Immature natural killer cell (primary cell): ENCODE results near the gene PSMB2. TPM values are rescaled to one million over a fixed set of nuclear protein-coding genes. Genes with fewer than 3 reads are reported as not detected.
A peak's percentile ranks its signal among the peaks of the same experiment; 100 is the strongest.

Experiments
- DNase-seq, 3 donors: peaks; one replicate each; pipeline ENCODE4 v3.0.0; 2022; ENCODE audit warnings: mixed read lengths in 1 of 3
- H3K27ac Mint-ChIP-seq, 6 donors: one replicate each; pipeline ENCODE4 v1.8.0; 2020; ENCODE audit warnings: mixed read lengths in 6 of 6, mild to moderate bottlenecking in 5 of 6, inconsistent platforms in 4 of 6, moderate library complexity in 3 of 6
- H3K27me3 Mint-ChIP-seq, 3 donors: one replicate each; pipeline ENCODE4 v1.8.0; 2020 to 2021; ENCODE audit warnings: low read depth in 3 of 3, mild to moderate bottlenecking in 3 of 3, mixed read lengths in 3 of 3, moderate library complexity in 3 of 3, inconsistent platforms in 1 of 3
- H3K36me3 Mint-ChIP-seq, 3 donors: one replicate each; pipeline ENCODE4 v1.8.0; 2020; ENCODE audit warnings: mixed read lengths in 3 of 3, inconsistent platforms in 2 of 3, mild to moderate bottlenecking in 2 of 3
- H3K4me1 Mint-ChIP-seq, 2 donors: one replicate each; pipeline ENCODE4 v1.8.0; 2020; ENCODE audit warnings: inconsistent platforms in 2 of 2, mild to moderate bottlenecking in 2 of 2, mixed read lengths in 2 of 2, moderate library complexity in 1 of 2
- H3K4me3 Mint-ChIP-seq, 5 donors: one replicate each; pipeline ENCODE4 v1.8.0; 2020; ENCODE audit warnings: mild to moderate bottlenecking in 5 of 5, mixed read lengths in 5 of 5, inconsistent platforms in 3 of 5, moderate library complexity in 3 of 5
- H3K9me3 Mint-ChIP-seq, 6 donors: one replicate each; pipeline ENCODE4 v1.8.0; 2020; ENCODE audit warnings: mild to moderate bottlenecking in 6 of 6, mixed read lengths in 6 of 6, inconsistent platforms in 4 of 6, moderate library complexity in 3 of 6
- polyA plus RNA-seq, 3 donors: library from polyadenylated mRNA; unstranded; fragments of 300-500 nt; fragmentation: Illumina TruSeq; gene quantifications; one replicate each; pipeline ENCODE4 v1.2.3, GENCODE V29; 2021

The PSMB2 gene
- polyA plus RNA-seq, 3 donors from 2014 or later = 83.2 to 108 (median 89.7) TPM

GRCh38 chr1:35570589-35571137 lies 70.7 kb downstream of the PSMB2 start:
- DNase-seq = no peak
- Mint-ChIP-seq H3K4me3 (no peak overlapping the region), H3K36me3 (peaks cover 0 to 17% (median 13%) of the 10 kb centered on the region in 3 donors), H3K27me3 (peaks cover 0 to 2% (median 0%) of the 10 kb centered on the region in 3 donors), H3K9me3 (no peaks in the 10 kb centered on the region), H3K27ac (no peak overlapping the region), H3K4me1 (peaks cover 24 to 34% of the 10 kb centered on the region in 2 donors)

- peaks cover 18 to 28% of the 10 kb centered on the region in 2 donors for H3K4me1 Mint-ChIP-seq
- no peak overlapping the region for H3K4me3 Mint-ChIP-seq
- H3K9me3 Mint-ChIP-seq = no peaks in the 10 kb centered on the region
Observed at GRCh38 chr1:35569936-35570335, 71.4 kb downstream of the PSMB2 start.

GRCh38 chr1:35568975-35569395 lies 72.3 kb downstream of the PSMB2 start:
- Mint-ChIP-seq H3K4me1 (peaks cover 22 to 35% of the 10 kb centered on the region in 2 donors), H3K36me3 (peaks cover 0 to 13% (median 13%) of the 10 kb centered on the region in 3 donors), H3K27ac (no peak overlapping the region), H3K9me3 (no peaks in the 10 kb centered on the region), H3K4me3 (no peak overlapping the region), H3K27me3 (no peaks in the 10 kb centered on the region)
- peak; percentile 59 to 65 (median 64) for DNase-seq

More at GRCh38 chr1:35569936-35570335, 71.4 kb downstream of the PSMB2 start:
- Mint-ChIP-seq H3K27ac (peak overlapping the region in 1 of 6 donors; percentile 28), H3K36me3 (peaks cover 0 to 13% (median 13%) of the 10 kb centered on the region in 3 donors), H3K27me3 (no peaks in the 10 kb centered on the region)
- no peak for DNase-seq

GRCh38 chr1:35567947-35568558 lies 73.3 kb downstream of the PSMB2 start:
- H3K27ac Mint-ChIP-seq = peak overlapping the region in 1 of 6 donors; percentile 3
- H3K9me3 Mint-ChIP-seq = no peaks in the 10 kb centered on the region
- H3K4me1 Mint-ChIP-seq = peaks cover 22 to 35% of the 10 kb centered on the region in 2 donors
- no peaks in the 10 kb centered on the region for H3K27me3 Mint-ChIP-seq
- H3K36me3 Mint-ChIP-seq = peaks cover 0 to 13% (median 13%) of the 10 kb centered on the region in 3 donors
- no peak overlapping the region for H3K4me3 Mint-ChIP-seq
- DNase-seq = no peak

- Mint-ChIP-seq H3K27me3 (no peaks in the 10 kb centered on the region), H3K4me3 (no peak overlapping the region), H3K4me1 (peaks cover 15 to 19% of the 10 kb centered on the region in 2 donors), H3K36me3 (peaks cover 0 to 10% (median 9%) of the 10 kb centered on the region in 3 donors), H3K27ac (no peak overlapping the region), H3K9me3 (no peaks in the 10 kb centered on the region)
- no peak for DNase-seq
Observed at GRCh38 chr1:35565742-35566133, 75.6 kb downstream of the PSMB2 start.

GRCh38 chr1:35564884-35565741 lies 76.2 kb downstream of the PSMB2 start:
- H3K4me3 Mint-ChIP-seq = no peak overlapping the region
- H3K9me3 Mint-ChIP-seq = no peaks in the 10 kb centered on the region
- H3K36me3 Mint-ChIP-seq = peaks cover 0 to 10% (median 4%) of the 10 kb centered on the region in 3 donors
- H3K4me1 Mint-ChIP-seq = peaks cover 15 to 19% of the 10 kb centered on the region in 2 donors
- no peak for DNase-seq
- H3K27ac Mint-ChIP-seq = peak overlapping the region in 3 of 6 donors; percentile 37 to 69 (median 40)
- H3K27me3 Mint-ChIP-seq = no peaks in the 10 kb centered on the region

GRCh38 chr1:35564037-35564883 lies 77.1 kb downstream of the PSMB2 start:
- DNase-seq = peak; percentile 67 to 74 (median 67)
- Mint-ChIP-seq H3K27ac (peak overlapping the region in 4 of 6 donors; percentile 34 to 69 (median 38)), H3K27me3 (no peaks in the 10 kb centered on the region), H3K4me1 (peaks cover 20 to 26% of the 10 kb centered on the region in 2 donors), H3K9me3 (no peaks in the 10 kb centered on the region), H3K4me3 (no peak overlapping the region), H3K36me3 (peaks cover 0 to 10% (median 4%) of the 10 kb centered on the region in 3 donors)

GRCh38 chr1:35563166-35563565 lies 78.2 kb downstream of the PSMB2 start:
- DNase-seq = no peak

GRCh38 chr1:35561972-35562680 lies 79.2 kb downstream of the PSMB2 start:
- Mint-ChIP-seq H3K9me3 (no peaks in the 10 kb centered on the region), H3K4me3 (no peak overlapping the region), H3K36me3 (no peaks in the 10 kb centered on the region), H3K27me3 (peaks cover 3 to 5% (median 5%) of the 10 kb centered on the region in 3 donors), H3K4me1 (peaks cover 20 to 25% of the 10 kb centered on the region in 2 donors), H3K27ac (peak overlapping the region in 2 of 6 donors; percentile 40 to 46)
- no peak for DNase-seq

More at GRCh38 chr1:35563166-35563565, 78.2 kb downstream of the PSMB2 start:
- no peak overlapping the region for H3K27ac Mint-ChIP-seq
- H3K27me3 Mint-ChIP-seq = peaks cover 0 to 1% (median 1%) of the 10 kb centered on the region in 3 donors
- peaks cover 0 to 4% (median 0%) of the 10 kb centered on the region in 3 donors for H3K36me3 Mint-ChIP-seq
- peaks cover 17 to 21% of the 10 kb centered on the region in 2 donors for H3K4me1 Mint-ChIP-seq
- no peaks in the 10 kb centered on the region for H3K9me3 Mint-ChIP-seq
- no peak overlapping the region for H3K4me3 Mint-ChIP-seq

- peaks cover 23 to 30% of the 10 kb centered on the region in 2 donors for H3K4me1 Mint-ChIP-seq
- peak overlapping the region in 1 of 5 donors; percentile 18 for H3K4me3 Mint-ChIP-seq
- H3K9me3 Mint-ChIP-seq = no peaks in the 10 kb centered on the region
- peaks cover 3 to 8% (median 5%) of the 10 kb centered on the region in 3 donors for H3K27me3 Mint-ChIP-seq
- H3K27ac Mint-ChIP-seq = peak overlapping the region in 2 of 6 donors; percentile 13 to 51
- DNase-seq = no peak
- H3K36me3 Mint-ChIP-seq = no peaks in the 10 kb centered on the region
Observed at GRCh38 chr1:35561297-35561971, 79.9 kb downstream of the PSMB2 start.

- H3K9me3 Mint-ChIP-seq = no peaks in the 10 kb centered on the region
- H3K27me3 Mint-ChIP-seq = peaks cover 3 to 8% (median 5%) of the 10 kb centered on the region in 3 donors
- no peak for DNase-seq
- peak overlapping the region in 2 of 6 donors; percentile 30 to 69 for H3K27ac Mint-ChIP-seq
- H3K4me3 Mint-ChIP-seq = peak overlapping the region in 1 of 5 donors; percentile 34
- H3K36me3 Mint-ChIP-seq = no peaks in the 10 kb centered on the region
- H3K4me1 Mint-ChIP-seq = peaks cover 32 to 39% of the 10 kb centered on the region in 2 donors
Observed at GRCh38 chr1:35560256-35561225, 80.8 kb downstream of the PSMB2 start.
